Loucy (cell line): ENCODE measurements around the gene IL11.

ENCODE experiments used
- H2AFZ ChIP-seq: fragments of 200-600 bp; sonication (generic); 2 replicates; pipeline ENCODE4 v1.6.0; 2016; ENCODE audit warnings: antibody characterized with exemption, mild to moderate bottlenecking, low read length, moderate library complexity
- H3F3A ChIP-seq: fragments of 200-600 bp; 2 replicates; pipeline ENCODE4 v1.6.0; 2016; ENCODE audit warnings: antibody characterized with exemption, low read depth, mild to moderate bottlenecking
- H3K27me3 ChIP-seq: fragments of 200-600 bp; sonication (generic); 2 replicates; pipeline ENCODE4 v1.6.1; 2014; ENCODE audit warnings: low read length, mild to moderate bottlenecking; ENCODE audit not compliant: insufficient read depth, poor library complexity, severe bottlenecking
- H3K36me3 ChIP-seq: fragments of 200-600 bp; sonication (generic); 2 replicates; pipeline ENCODE4 v1.6.1; 2016; ENCODE audit warnings: low read length; ENCODE audit not compliant: insufficient read depth
- H3K4me1 ChIP-seq: fragments of 200-600 bp; sonication (generic); 2 replicates; pipeline ENCODE4 v1.5.1; 2014; ENCODE audit warnings: low read length, mild to moderate bottlenecking; ENCODE audit not compliant: insufficient read depth, poor library complexity, severe bottlenecking
- H3K4me2 ChIP-seq: fragments of 200-600 bp; sonication (generic); 2 replicates; pipeline ENCODE4 v1.6.0; 2014; ENCODE audit warnings: antibody characterized with exemption, low read length, low read depth, mild to moderate bottlenecking; ENCODE audit not compliant: poor library complexity, severe bottlenecking
- H3K4me3 ChIP-seq: fragments of 200-600 bp; sonication (generic); 2 replicates; pipeline ENCODE4 v1.5.1; 2014; ENCODE audit warnings: low read length, mild to moderate bottlenecking, mixed read lengths; ENCODE audit not compliant: poor library complexity, severe bottlenecking
- H3K79me2 ChIP-seq: fragments of 200-600 bp; sonication (generic); 2 replicates; pipeline ENCODE4 v1.6.1; 2014; ENCODE audit warnings: low read length; ENCODE audit not compliant: insufficient read depth
- H3K9ac ChIP-seq: fragments of 200-600 bp; sonication (generic); 2 replicates; pipeline ENCODE4 v1.6.0; 2014; ENCODE audit warnings: mild to moderate bottlenecking, low read depth, low read length, moderate library complexity; ENCODE audit not compliant: poor library complexity, severe bottlenecking
- H3K9me2 ChIP-seq: fragments of 200-600 bp; sonication (generic); replicated peaks from 2 replicates; pipeline ENCODE4 v1.6.1; 2016; ENCODE audit warnings: low read depth, low read length, mixed read lengths
- H3K9me3 ChIP-seq: fragments of 200-600 bp; sonication (generic); 2 replicates; pipeline ENCODE4 v1.6.1; 2014; ENCODE audit warnings: mild to moderate bottlenecking, antibody characterized with exemption, low read length, low read depth; ENCODE audit not compliant: insufficient read depth
- H4K20me1 ChIP-seq: fragments of 200-600 bp; sonication (generic); 2 replicates; pipeline ENCODE4 v1.6.0; 2014; ENCODE audit warnings: antibody characterized with exemption, low read length, mild to moderate bottlenecking; ENCODE audit not compliant: insufficient read depth, poor library complexity, severe bottlenecking
- CTCF ChIP-seq: fragments of 200-600 bp; sonication (generic); conservative IDR thresholded peaks from 2 replicates; pipeline ENCODE4 v1.5.1; 2014; ENCODE audit warnings: mild to moderate bottlenecking, antibody characterized with exemption, low read length
- EZH2phosphoT487 ChIP-seq: fragments of 200-600 bp; IDR thresholded peaks from 2 replicates; pipeline ENCODE4 v1.6.1; 2018; ENCODE audit warnings: antibody characterized with exemption, mild to moderate bottlenecking, moderate library complexity, borderline replicate concordance

Gene IL11

GRCh38 chr19:55320844-55321419 lies 49.3 kb downstream of the IL11 start:
- Histone ChIP-seq H3K36me3 (no peaks in the 10 kb centered on the region), H3F3A (no peaks in the 10 kb centered on the region), H3K4me2 (peak overlapping the region; percentile 52), H3K4me1 (peaks cover 12% of the 10 kb centered on the region), H3K9me3 (no peaks in the 10 kb centered on the region), H3K4me3 (no peak overlapping the region), H2AFZ (no peak overlapping the region), H3K79me2 (no peaks in the 10 kb centered on the region), H3K9ac (peak overlapping the region; percentile 25), H3K27me3 (no peaks in the 10 kb centered on the region), H3K9me2 (no peaks in the 10 kb centered on the region), H4K20me1 (no peaks in the 10 kb centered on the region)
- TF ChIP-seq EZH2phosphoT487 (no peak), CTCF (no peak)

GRCh38 chr19:55319785-55320184 lies 50.5 kb downstream of the IL11 start:
- H3K9me2 ChIP-seq: no peaks in the 10 kb centered on the region
- H3K36me3 ChIP-seq: no peaks in the 10 kb centered on the region
- no peak overlapping the region for H2AFZ ChIP-seq
- H3K9ac ChIP-seq: no peak overlapping the region
- no peaks in the 10 kb centered on the region for H3K27me3 ChIP-seq
- H3K4me1 ChIP-seq: peaks cover 12% of the 10 kb centered on the region
- H3K79me2 ChIP-seq: no peaks in the 10 kb centered on the region
- no peak overlapping the region for H3K4me3 ChIP-seq
- H3K9me3 ChIP-seq: no peaks in the 10 kb centered on the region
- H4K20me1 ChIP-seq: no peaks in the 10 kb centered on the region
- H3F3A ChIP-seq: no peaks in the 10 kb centered on the region
- TF ChIP-seq CTCF (no peak), EZH2phosphoT487 (no peak)
- no peak overlapping the region for H3K4me2 ChIP-seq

- no peak overlapping the region for H2AFZ ChIP-seq
- H3K9me2 ChIP-seq: no peaks in the 10 kb centered on the region
- no peaks in the 10 kb centered on the region for H3K9me3 ChIP-seq
Measured at GRCh38 chr19:55316646-55317045, 53.6 kb downstream of the IL11 start.

More at GRCh38 chr19:55316646-55317045, 53.6 kb downstream of the IL11 start:
- Histone ChIP-seq H3K36me3 (no peaks in the 10 kb centered on the region), H3F3A (no peaks in the 10 kb centered on the region), H3K9ac (no peak overlapping the region), H3K27me3 (no peaks in the 10 kb centered on the region), H3K4me2 (no peak overlapping the region), H3K79me2 (no peaks in the 10 kb centered on the region), H3K4me3 (no peak overlapping the region), H4K20me1 (no peaks in the 10 kb centered on the region), H3K4me1 (peaks cover 6% of the 10 kb centered on the region)
- no peak for TF ChIP-seq EZH2phosphoT487
- no peak for TF ChIP-seq CTCF
